HL-60 (cell line): ENCODE measurements around the gene FGFR4.

Source experiments
- DNase-seq, 2 experiments: peaks; one replicate each; pipeline ENCODE4 v3.0.0-alpha.2; 2010 to 2020; ENCODE audit warnings: low read depth in 1 of 2, low spot score in 1 of 2
- H3K27ac ChIP-seq: fragments of 250-450 bp; sonication (Bioruptor Pico); replicated peaks from 2 replicates; pipeline ENCODE4 v1.5.1; 2020; ENCODE audit warnings: mild to moderate bottlenecking, moderate library complexity
- H3K27me3 ChIP-seq: fragments of 250-450 bp; sonication (Bioruptor Pico); 2 replicates; pipeline ENCODE4 v1.5.1; 2021; ENCODE audit warnings: mild to moderate bottlenecking, moderate library complexity; ENCODE audit not compliant: insufficient read depth, poor library complexity, severe bottlenecking
- H3K4me3 ChIP-seq: replicated peaks from 2 replicates; pipeline ENCODE4 v1.5.1; 2011; ENCODE audit warnings: mild to moderate bottlenecking, control low read depth, low read length; ENCODE audit not compliant: insufficient read depth
- GABPA ChIP-seq: IDR thresholded peaks from 2 replicates; pipeline ENCODE4 v1.6.1; 2012; ENCODE audit warnings: low read depth
- POLR2AphosphoS5 ChIP-seq: IDR thresholded peaks from 2 replicates; pipeline ENCODE4 v1.6.1; 2012; ENCODE audit warnings: low read depth
- SPI1 ChIP-seq: IDR thresholded peaks from 2 replicates; pipeline ENCODE4 v1.6.1; 2012; ENCODE audit warnings: low read depth, mild to moderate bottlenecking, borderline replicate concordance
- TF ChIP-seq, protein P1 (sequence below): IDR thresholded peaks from one replicate; pipeline ENCODE4 v1.5.1; 2011; ENCODE audit warnings: low read length, control low read depth, inconsistent platforms; ENCODE audit not compliant: insufficient read depth
- TF ChIP-seq, protein P2 (sequence below): IDR thresholded peaks from 2 replicates; pipeline ENCODE4 v1.6.1; 2012; ENCODE audit warnings: low read depth; ENCODE audit not compliant: insufficient replicate concordance

FGFR4 gene

DNA sequence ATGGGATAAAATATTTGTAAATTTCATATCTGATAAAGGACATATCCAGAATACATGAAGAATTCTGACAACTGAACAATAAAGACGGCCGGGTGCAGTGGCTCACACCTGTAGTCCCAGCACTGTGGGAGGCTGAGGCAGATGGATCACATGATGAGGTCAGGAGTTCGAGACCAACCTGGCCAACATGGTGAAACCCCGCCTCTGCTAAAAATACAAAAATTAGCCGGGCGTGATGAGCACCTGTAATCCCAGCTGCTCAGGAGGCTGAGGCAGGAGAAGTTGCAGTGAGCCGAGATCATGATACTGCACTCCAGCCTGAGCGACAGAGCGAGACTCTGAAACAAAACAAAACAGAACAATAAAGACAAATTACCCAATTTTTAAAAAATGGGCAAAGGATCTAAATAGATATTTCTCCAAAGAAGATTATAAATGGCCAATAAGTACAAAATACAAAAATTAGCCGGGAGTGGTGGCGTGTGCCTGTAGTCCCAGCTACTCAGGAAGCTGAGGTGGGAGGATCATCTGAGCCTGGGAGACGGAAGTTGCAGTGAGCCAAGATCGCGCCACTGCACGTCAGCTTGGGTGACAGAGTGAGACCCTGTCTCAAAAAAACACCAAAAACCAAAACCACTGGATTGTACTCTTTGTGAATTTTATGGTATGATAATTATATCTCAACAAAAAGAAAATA lies 37.2 kb downstream of the FGFR4 start:
- Histone ChIP-seq H3K4me3 (no peak overlapping the region), H3K27ac (no peak overlapping the region)
- no peak for TF ChIP-seq POLR2AphosphoS5
- TF ChIP-seq, protein P1, sequence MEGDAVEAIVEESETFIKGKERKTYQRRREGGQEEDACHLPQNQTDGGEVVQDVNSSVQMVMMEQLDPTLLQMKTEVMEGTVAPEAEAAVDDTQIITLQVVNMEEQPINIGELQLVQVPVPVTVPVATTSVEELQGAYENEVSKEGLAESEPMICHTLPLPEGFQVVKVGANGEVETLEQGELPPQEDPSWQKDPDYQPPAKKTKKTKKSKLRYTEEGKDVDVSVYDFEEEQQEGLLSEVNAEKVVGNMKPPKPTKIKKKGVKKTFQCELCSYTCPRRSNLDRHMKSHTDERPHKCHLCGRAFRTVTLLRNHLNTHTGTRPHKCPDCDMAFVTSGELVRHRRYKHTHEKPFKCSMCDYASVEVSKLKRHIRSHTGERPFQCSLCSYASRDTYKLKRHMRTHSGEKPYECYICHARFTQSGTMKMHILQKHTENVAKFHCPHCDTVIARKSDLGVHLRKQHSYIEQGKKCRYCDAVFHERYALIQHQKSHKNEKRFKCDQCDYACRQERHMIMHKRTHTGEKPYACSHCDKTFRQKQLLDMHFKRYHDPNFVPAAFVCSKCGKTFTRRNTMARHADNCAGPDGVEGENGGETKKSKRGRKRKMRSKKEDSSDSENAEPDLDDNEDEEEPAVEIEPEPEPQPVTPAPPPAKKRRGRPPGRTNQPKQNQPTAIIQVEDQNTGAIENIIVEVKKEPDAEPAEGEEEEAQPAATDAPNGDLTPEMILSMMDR: no peak
- TF ChIP-seq GABPA: no peak
- TF ChIP-seq, protein P2, sequence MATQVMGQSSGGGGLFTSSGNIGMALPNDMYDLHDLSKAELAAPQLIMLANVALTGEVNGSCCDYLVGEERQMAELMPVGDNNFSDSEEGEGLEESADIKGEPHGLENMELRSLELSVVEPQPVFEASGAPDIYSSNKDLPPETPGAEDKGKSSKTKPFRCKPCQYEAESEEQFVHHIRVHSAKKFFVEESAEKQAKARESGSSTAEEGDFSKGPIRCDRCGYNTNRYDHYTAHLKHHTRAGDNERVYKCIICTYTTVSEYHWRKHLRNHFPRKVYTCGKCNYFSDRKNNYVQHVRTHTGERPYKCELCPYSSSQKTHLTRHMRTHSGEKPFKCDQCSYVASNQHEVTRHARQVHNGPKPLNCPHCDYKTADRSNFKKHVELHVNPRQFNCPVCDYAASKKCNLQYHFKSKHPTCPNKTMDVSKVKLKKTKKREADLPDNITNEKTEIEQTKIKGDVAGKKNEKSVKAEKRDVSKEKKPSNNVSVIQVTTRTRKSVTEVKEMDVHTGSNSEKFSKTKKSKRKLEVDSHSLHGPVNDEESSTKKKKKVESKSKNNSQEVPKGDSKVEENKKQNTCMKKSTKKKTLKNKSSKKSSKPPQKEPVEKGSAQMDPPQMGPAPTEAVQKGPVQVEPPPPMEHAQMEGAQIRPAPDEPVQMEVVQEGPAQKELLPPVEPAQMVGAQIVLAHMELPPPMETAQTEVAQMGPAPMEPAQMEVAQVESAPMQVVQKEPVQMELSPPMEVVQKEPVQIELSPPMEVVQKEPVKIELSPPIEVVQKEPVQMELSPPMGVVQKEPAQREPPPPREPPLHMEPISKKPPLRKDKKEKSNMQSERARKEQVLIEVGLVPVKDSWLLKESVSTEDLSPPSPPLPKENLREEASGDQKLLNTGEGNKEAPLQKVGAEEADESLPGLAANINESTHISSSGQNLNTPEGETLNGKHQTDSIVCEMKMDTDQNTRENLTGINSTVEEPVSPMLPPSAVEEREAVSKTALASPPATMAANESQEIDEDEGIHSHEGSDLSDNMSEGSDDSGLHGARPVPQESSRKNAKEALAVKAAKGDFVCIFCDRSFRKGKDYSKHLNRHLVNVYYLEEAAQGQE: no peak
- no peak for TF ChIP-seq SPI1

DNA sequence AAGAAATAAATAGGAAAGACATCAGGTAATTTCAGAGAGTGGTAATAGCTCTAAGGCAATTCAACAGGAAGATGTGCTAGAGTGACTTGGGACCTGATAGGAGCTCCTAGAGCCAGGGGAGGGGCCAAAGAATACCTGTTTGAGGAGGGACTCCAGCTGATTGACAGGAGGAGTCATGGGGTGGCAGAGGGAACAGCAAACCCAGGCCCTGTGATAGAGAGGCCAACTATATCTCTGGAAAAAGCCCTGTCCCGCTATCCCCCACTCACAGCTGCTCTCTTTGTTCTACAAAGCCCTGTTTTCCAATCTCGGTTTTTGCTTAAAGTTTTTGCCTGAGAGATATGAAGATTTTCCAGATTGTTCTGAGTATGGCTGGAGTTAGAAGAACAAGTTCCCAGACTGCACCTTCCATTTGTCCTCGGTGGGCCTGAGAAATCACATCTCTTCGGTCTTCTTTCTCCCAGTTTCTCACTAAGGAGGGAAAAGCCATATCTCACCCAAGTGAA lies 37.8 kb downstream of the FGFR4 start:
- no peak overlapping the region for H3K27ac ChIP-seq

More for the DNA sequence above, 37.2 kb downstream of the FGFR4 start:
- H3K27me3 ChIP-seq: no peaks in the 10 kb centered on the region
- DNase-seq: no peak

DNA sequence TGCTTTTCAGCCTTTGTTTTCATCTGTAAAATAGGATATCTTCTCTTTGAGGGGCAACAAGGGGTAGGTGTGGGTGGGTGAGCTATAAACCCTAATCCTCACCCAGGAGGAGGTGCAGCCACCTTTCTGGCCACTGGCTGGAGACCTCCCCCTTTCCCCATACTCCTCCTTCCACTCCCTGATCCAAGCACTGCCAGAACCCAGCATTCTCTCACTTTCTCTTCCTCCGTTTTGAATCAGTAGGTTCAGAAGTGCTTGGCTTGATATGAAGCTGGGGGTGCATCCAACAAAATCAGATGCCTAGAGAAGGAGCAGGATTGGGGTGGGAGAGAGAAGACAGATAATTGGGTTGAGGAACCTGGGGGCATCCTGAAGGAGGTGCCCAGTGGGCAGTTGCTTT lies 40.1 kb downstream of the FGFR4 start:
- DNase-seq: no peak
- TF ChIP-seq, protein P1: no peak
- no peak for TF ChIP-seq GABPA
- TF ChIP-seq, protein P2: no peak
- TF ChIP-seq SPI1: no peak
- TF ChIP-seq POLR2AphosphoS5: no peak
- no peaks in the 10 kb centered on the region for H3K27me3 ChIP-seq
- H3K27ac ChIP-seq: no peak overlapping the region
- H3K4me3 ChIP-seq: no peak overlapping the region

More for the DNA sequence above, 37.8 kb downstream of the FGFR4 start:
- TF ChIP-seq POLR2AphosphoS5: no peak
- TF ChIP-seq, protein P2: no peak
- no peak for TF ChIP-seq SPI1
- TF ChIP-seq, protein P1: no peak
- TF ChIP-seq GABPA: no peak
- no peak for DNase-seq
- no peaks in the 10 kb centered on the region for H3K27me3 ChIP-seq
- H3K4me3 ChIP-seq: no peak overlapping the region
